HCT116 (cell line): ENCODE measurements around the gene CNTNAP2.

Experiments
- CBX3 ChIP-seq: IDR thresholded peaks from 2 replicates; pipeline ENCODE4 v1.6.1; 2012; ENCODE audit warnings: low read depth
- CTCF ChIP-seq, 3 experiments: fragments of 200-600 bp in 1 of 3; sonication (generic) in 1 of 3; IDR thresholded peaks in 2 of 3; conservative IDR thresholded peaks in 1 of 3; 2 replicates each; pipeline ENCODE4 v1.5.1; 2012 to 2017; ENCODE audit warnings: low read depth in 2 of 3, low read length in 2 of 3, antibody characterized with exemption in 1 of 3, borderline replicate concordance in 1 of 3, control low read depth in 1 of 3, mild to moderate bottlenecking in 1 of 3, mixed read lengths in 1 of 3, mixed run types in 1 of 3, moderate library complexity in 1 of 3; ENCODE audit not compliant: insufficient read depth in 1 of 3
- EGR1 ChIP-seq: IDR thresholded peaks from 2 replicates; pipeline ENCODE4 v1.6.1; 2012; ENCODE audit warnings: low read depth
- EZH2 ChIP-seq: fragments of 200-600 bp; sonication (generic); IDR thresholded peaks from 2 replicates; pipeline ENCODE4 v1.6.1; 2017; ENCODE audit warnings: antibody characterized with exemption, mixed run types
- EZH2phosphoT487 ChIP-seq: fragments of 200-600 bp; IDR thresholded peaks from 2 replicates; pipeline ENCODE4 v1.6.1; 2018; ENCODE audit warnings: antibody characterized with exemption, borderline replicate concordance
- MAX ChIP-seq: IDR thresholded peaks from 2 replicates; pipeline ENCODE4 v1.6.1; 2012
- POLR2A ChIP-seq: IDR thresholded peaks from 2 replicates; pipeline ENCODE4 v1.7.0; 2011; ENCODE audit warnings: borderline replicate concordance; ENCODE audit not compliant: insufficient read depth, insufficient read length; ENCODE audit errors: extremely low read depth
- REST ChIP-seq: IDR thresholded peaks from 2 replicates; pipeline ENCODE4 v1.6.1; 2012; ENCODE audit warnings: low read depth
- SIN3A ChIP-seq: IDR thresholded peaks from 2 replicates; pipeline ENCODE4 v1.6.1; 2012; ENCODE audit warnings: low read depth
- TCF7L2 ChIP-seq: IDR thresholded peaks from 2 replicates; pipeline ENCODE4 v1.7.0; 2011; ENCODE audit warnings: borderline replicate concordance, inconsistent platforms; ENCODE audit not compliant: insufficient read depth, insufficient read length; ENCODE audit errors: extremely low read depth
- YY1 ChIP-seq: IDR thresholded peaks from 2 replicates; pipeline ENCODE4 v1.6.1; 2011; ENCODE audit warnings: low read length, low read depth, moderate library complexity, mild to moderate bottlenecking; ENCODE audit not compliant: insufficient replicate concordance; ENCODE audit errors: extremely low read depth
- ZBTB33 ChIP-seq: IDR thresholded peaks from 2 replicates; pipeline ENCODE4 v1.6.1; 2011; ENCODE audit warnings: mild to moderate bottlenecking, low read length, moderate library complexity; ENCODE audit not compliant: insufficient replicate concordance; ENCODE audit errors: extremely low read depth
- ZFX ChIP-seq: fragments of 450-650 bp; IDR thresholded peaks from 2 replicates; pipeline ENCODE4 v1.6.1; 2017

- TF ChIP-seq CTCF (IDR thresholded peaks at IDR 0.05 in 2 of 3, conservative IDR thresholded peaks at IDR 0.05 in 1 of 3; ENCODE audit: borderline replicate concordance in 1 of 3, insufficient read depth in 1 of 3, low read depth in 2 of 3, low read length in 2 of 3) (no peak), EZH2phosphoT487 (no peak), TCF7L2 (no peak), REST (no peak), EZH2 (no peak), YY1 (no peak), POLR2A (no peak), CBX3 (no peak), ZBTB33 (no peak), MAX (no peak), EGR1 (no peak), ZFX (no peak), SIN3A (no peak)
Observed at GRCh38 chr7:148058753-148059152, 1942.2 kb downstream of the CNTNAP2 start.
